Stimulated activated CD4-positive, alpha-beta T cell treated with anti-CD3 and anti-CD28 coated beads, Interleukin-1b, Interleukin-23, amount 100 ng/mL, for 48 hours (primary cell): Measurements from ENCODE around the gene GFPT1.
A peak's percentile ranks its signal among the peaks of the same experiment; 100 is the strongest.
"Not testable (repeated sequence)": the region's sequence is repeated elsewhere in the genome, so short reads cannot be mapped to it uniquely, and the experiment has no call there.

Experiments used
- DNase-seq: peaks from one replicate; pipeline ENCODE4 v3.0.0-alpha.2; 2020

Gene GFPT1

GRCh38 chr2:69386789-69387734 is at the start of gene GFPT1:
Gene GFPT1 (minus strand): TSS chr2:69387227. CDS start chr2:69387071, 156 bp downstream.
- DNase-seq = peak; percentile 90

DNA sequence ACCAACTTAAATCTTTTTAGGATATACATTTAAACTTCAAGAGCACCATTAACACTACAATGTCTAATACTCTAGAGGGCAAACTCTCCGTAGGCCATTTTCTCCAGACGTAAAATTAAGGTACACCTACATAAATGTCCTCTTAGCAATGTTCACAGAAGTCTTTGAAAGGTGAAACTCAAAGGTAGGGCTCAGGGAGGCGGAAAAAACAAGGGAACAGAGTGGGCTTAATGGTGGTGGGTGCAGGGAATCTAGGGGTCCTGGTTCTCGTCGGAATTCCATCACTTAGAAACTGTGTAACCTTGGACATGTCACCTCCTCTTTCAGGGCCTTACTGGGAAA is 49.5 kb upstream of the GFPT1 start:
- DNase-seq = no peak

- no peak for DNase-seq
Measured at GRCh38 chr2:69434753-69435152, 47.7 kb upstream of the GFPT1 start.

GRCh38 chr2:69429491-69430183 is 42.6 kb upstream of the GFPT1 start:
- no peak for DNase-seq

- no peak for DNase-seq
Measured at GRCh38 chr2:69428981-69429380, 42.0 kb upstream of the GFPT1 start.

- no peak for DNase-seq
Measured at GRCh38 chr2:69424419-69424818, 37.4 kb upstream of the GFPT1 start.

DNA sequence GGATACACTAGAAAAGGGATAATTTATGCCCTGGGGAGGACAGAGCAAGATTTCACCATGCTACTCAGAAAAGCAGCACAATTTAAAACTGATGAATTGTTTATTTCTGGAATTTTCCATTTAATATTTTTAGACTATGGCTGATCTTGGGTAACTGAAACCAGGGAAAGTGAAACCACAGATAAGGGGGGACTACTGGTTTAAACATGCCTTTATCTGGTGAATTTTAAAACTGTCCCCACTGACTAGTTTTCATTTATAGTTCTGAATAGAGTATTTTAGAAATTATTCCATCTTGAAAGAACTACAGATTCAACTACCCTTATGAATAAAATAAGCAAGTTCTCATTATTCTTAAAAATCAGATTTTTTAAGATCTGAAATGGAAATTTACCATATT is 35.2 kb upstream of the GFPT1 start:
- DNase-seq = no peak

DNA sequence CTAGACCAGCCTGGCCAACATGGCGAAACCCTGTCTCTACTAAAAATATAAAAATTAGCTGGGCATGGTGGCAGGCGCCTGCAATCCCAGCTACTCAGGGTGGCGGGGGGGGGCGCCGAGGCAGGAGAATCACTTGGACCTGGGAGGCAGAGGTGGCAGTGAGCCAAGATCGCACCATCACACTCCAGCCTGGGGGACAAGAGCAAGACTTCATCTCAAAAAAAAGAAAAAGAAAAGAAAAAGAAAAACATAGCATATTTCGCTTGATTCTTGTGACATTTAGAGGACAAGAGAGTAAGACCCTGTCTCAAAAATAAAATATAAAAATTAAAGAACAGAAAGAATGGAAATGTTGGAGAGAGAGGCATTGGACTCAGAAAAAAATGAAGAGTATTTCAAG is 32.1 kb upstream of the GFPT1 start:
- not testable (repeated sequence) for DNase-seq

DNA sequence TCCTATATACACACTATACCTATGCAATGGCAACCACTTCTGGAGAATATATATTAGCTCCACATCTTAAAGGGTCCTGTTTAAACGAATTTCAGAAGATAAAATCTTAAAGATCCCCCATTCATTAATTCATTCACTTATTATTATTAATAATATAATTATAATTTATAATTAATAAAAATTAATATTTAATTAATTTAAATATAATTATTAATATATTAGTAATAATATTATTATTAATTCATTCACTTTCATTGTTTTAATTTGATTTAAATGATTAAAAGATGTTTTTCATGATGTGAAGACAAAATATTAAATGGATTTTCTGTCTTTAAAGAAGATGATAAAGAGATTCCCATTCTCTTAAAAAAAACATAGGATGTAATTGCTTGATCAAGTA is 29.1 kb upstream of the GFPT1 start:
- no peak for DNase-seq

- DNase-seq = no peak
Measured at GRCh38 chr2:69411120-69411519, 24.1 kb upstream of the GFPT1 start.

DNA sequence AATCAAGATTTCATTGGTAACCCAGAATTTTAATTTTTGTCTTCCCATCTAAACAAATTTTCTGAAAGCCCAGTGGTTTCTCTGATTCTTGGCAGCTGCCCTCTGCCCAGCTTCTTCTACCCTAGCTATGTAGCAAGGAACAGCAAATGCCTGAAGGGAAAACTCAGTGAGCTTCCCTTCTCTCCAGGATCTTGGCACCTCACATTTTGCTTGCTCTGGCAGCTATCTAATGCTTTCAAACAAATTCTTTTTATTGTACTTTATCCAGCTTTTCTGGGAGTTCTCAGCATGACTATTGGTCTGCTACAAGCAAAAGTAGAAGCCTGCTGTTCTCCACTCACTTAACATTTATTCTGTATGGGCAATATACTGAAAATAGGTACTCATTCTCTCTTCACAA is 18.3 kb upstream of the GFPT1 start:
- DNase-seq = no peak

DNA sequence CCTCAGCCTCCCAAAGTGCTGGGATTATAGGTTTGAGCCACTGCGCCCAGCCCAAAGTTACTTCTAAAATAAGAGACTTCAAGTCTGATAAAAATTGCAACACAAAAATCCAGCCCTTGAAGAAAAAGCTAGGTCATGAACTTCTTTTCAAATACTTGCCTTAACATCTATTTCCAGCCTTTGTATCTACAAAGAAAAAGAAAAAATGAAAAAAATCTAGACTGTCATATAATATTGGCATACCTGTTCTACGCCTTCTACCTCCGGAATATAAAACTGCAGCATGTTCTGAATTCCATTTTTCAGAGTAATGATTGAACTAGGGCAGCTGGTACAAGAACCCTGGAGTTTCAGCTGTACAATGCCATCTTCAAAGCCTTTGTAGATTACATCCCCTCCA is 13.1 kb upstream of the GFPT1 start:
- DNase-seq = no peak

DNA sequence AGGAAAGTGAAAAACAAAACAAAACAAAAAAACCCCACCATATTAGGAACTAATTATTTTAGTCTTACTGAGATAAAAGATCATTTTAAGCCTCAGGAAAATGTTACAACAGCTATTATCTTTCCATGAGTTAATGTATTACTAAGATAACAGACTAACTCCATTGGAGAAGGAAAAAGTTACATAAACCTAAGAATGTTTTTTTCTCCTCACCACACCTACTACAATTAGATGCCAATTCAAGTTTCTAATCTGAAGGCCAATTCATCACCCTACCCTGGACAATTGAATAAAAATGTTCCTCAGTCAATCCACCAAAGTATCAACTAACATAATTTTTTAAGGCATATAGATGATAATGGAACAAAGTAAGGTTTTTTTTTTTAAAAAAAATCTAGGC is 10.2 kb upstream of the GFPT1 start:
- no peak for DNase-seq

DNA sequence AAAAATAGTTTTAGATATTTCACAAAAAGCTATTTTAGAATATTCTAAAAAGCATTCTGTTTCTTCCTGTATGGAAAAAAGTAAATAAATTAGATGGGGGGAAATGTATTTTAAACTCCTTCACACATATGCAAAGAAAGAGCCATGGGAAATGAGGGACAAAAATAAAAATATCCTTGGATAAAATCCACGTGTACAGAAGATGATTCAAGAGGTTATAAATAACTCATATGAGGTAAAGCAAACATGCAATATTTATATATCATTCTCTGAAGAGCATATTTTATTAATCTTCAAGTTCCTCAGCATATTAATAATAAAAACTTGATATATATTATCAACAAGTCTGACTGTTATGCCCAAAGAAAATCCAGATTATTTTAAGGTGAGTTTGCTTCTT is 8.8 kb upstream of the GFPT1 start:
- no peak for DNase-seq

DNA sequence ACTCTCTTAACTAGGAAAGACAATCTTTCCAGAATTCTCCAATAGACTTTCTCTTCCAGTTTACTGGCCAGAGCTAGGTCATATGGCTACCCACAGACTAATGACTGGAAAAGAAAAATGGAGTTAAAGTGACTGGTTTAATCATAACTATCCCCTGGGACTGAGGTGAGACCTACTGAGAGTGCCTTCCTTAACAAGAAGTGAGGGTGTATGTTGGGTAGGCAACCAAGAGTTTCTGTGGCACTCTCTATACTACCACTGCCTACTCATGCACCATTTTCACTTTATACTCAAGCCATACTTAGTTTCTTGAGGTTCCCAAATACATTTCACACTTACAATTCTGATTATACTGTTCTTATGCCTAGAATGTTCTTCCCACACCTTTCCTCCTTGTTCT is 6.9 kb upstream of the GFPT1 start:
- no peak for DNase-seq

- DNase-seq = no peak
Measured at GRCh38 chr2:69390471-69390870, 3.4 kb upstream of the GFPT1 start.

GRCh38 chr2:69390001-69390400 is 3.0 kb upstream of the GFPT1 start:
- DNase-seq = no peak

DNA sequence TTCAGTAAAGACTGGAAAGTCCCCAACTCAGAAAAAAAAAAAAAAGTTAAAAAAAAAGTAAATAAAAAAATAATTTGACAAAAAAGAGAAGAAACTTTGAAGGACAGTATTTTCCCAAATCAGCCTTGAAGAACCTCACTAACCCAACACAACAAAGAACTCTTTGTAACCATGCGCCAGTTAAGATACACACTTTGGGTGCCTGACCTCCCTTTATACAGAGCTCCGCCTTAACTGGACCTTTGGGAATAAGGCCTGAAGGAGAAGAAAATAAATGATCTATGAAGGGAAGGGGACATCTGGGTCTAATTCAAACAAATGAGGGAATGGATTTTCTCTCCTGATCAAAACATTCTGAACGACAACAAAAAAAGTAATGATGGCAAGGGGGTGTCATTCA is 2.2 kb upstream of the GFPT1 start:
- DNase-seq = no peak

DNA sequence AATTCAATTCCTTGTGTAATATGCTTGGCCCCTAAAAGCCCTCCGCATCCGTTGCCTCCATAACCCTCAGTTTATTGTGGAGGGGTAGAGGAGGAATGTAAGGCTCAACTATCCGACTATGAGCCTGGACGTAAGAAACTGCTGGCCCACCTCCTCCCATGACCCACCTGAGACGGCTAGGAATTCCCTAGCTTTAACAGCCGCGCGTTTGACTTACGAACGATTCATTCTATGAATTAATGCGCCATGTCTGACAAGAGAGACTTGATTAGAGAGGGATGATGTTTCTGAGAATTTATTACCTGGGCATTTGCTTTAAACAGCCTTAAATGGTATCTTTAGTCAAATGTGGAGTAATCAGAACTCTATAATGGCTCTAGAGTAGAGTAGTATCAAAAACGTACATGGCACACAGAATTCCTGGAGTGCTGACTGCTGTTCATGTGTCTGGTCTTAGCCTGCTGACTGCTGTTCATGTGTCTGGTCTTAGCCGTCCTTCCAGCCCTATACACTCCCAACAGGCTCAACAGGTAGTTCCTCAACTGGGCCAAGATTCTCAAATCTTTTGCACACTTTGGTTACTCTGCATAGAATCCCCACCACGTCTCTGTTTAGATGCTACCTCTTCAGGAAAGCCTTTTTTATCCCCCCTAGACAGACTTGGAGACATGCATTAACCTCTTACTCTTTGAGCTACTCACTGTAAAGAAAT is 899 bp upstream of the GFPT1 start:
- no peak for DNase-seq

DNA sequence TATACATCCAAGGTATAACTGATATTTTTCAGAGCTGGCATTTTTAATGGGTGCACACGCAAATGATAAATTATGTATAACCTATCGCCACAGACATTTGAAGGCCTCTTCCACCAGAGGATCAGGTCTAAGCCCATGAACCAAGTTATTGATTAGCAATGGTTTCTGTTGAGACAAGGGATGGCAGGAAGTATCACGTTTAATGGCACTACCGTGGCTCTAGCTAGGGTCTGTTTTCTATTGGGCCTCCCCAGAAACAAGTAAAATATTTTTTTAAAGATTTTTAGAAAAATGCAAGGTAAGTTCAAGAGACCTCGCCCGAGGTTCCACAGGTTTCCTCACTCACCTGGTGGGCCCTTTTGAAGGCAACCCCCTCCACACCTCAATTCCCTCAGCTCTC is 667 bp downstream of the GFPT1 start:
- no peak for DNase-seq

- no peak for DNase-seq
Measured at GRCh38 chr2:69385443-69386151, 1.4 kb downstream of the GFPT1 start.

DNA sequence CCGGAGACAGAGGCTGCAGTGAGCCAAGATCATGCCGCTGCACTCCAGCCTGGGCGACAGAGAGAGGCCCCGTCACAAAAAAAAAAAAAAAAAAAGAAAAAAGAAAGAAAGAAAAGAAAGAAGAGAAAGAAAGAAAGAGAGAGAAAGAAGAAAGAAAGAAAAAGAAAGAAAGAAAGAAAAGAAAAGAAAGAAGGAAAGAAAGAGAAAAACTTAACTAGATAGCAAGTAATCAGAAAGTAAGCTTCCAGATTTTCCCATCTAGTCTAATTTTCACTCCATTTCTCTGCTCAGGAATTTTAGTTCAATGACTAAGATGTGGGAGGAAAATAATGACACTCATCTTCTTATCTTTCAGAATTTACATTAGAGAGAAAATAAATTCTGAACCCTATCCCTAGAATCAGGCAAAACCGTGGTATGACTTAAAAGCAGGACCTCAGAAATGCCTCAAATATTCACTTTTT is 2.4 kb downstream of the GFPT1 start:
- DNase-seq = no peak
